GM12892 (cell line): ENCODE data around the gene TRIM5.

ENCODE experiments used
- POLR2A ChIP-seq: IDR thresholded peaks from 2 replicates; pipeline ENCODE4 v1.6.1; 2011; ENCODE audit warnings: low read depth, low read length, control low read depth
- POLR2AphosphoS5 ChIP-seq: IDR thresholded peaks from 2 replicates; pipeline ENCODE4 v1.6.1; 2011; ENCODE audit warnings: low read depth, low read length, control low read depth
- TAF1 ChIP-seq: IDR thresholded peaks from 2 replicates; pipeline ENCODE4 v1.6.1; 2011; ENCODE audit warnings: low read depth, mild to moderate bottlenecking, control low read depth, low read length, borderline replicate concordance

DNA sequence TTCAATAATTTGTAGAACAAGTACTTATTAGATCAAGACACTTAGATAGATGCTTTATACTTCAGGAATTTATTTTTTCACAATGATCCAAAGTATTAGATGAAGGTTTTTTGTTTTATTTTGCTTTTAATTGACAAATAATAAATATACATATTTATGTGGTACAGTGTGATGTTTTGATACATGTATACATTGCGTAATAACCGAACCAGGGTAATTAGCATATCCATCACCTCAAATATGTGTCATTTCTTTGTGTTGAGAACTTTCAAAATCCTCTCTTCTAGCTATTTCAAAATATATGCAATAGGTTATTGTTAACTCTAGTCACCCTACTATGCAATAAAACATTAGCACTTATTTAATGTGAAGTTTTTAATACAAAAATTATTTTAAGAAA is 21.4 kb downstream of the TRIM5 start:
- TF ChIP-seq POLR2AphosphoS5, result no peak
- TF ChIP-seq POLR2A, result no peak
- no peak for TF ChIP-seq TAF1
